HCT116 (cell line): ENCODE data around the gene TUBB8. TPM values are rescaled to one million over a fixed set of nuclear protein-coding genes. Genes with fewer than 3 reads are reported as not detected.

Experiments used
- ATAC-seq: fragments of 200-7000 bp; cut with Tn5 transposase; 2 replicates; pipeline ENCODE4 v1.9.1; 2020; ENCODE audit warnings: mild to moderate bottlenecking, moderate library complexity
- BruUV-seq: library from RNA; stranded (reverse); fragments of 400-500 nt; replicated peaks from 2 replicates; lab custom pipeline; 2021; lab: Mats Ljungman, UMichigan
- CTCF ChIA-PET: fragments of 300-600 bp; sonication (Branson Sonifier 250); formaldehyde crosslinking; loops from one replicate; lab custom pipeline; 2021; ENCODE audit warnings: antibody characterized with exemption; lab: Charles Lee
- POLR2A ChIA-PET: fragments of 300-600, 350-600 bp; sonication (Branson Sonifier 250); formaldehyde crosslinking; loops from one replicate; lab custom pipeline; 2021; ENCODE audit warnings: antibody characterized with exemption; lab: Charles Lee
- RAD21 ChIA-PET, 2 experiments: fragments of 300-600 bp; sonication (Branson Sonifier 250); formaldehyde crosslinking; loops; one replicate each; lab custom pipeline; 2023; ENCODE audit warnings: low total read pairs in 2 of 2; ENCODE audit not compliant: uncharacterized antibody in 2 of 2, unreplicated experiment in 2 of 2, low non-redundant PET in 1 of 2; lab: Charles Lee
- DNase-seq: peaks from one replicate; pipeline ENCODE4 v3.0.0-alpha.2; 2010; ENCODE audit warnings: low read depth, low spot score
- H2AFZ ChIP-seq: fragments of 200-600 bp; shearing (Covaris generic), sonication (generic); 2 replicates; pipeline ENCODE4 v1.6.1; 2017; ENCODE audit warnings: low read depth, mixed run types, mixed read lengths, antibody characterized with exemption, low read length; ENCODE audit not compliant: poor library complexity, severe bottlenecking
- H3K27ac ChIP-seq: 2 replicates; pipeline ENCODE4 v1.5.1; 2012; ENCODE audit warnings: low read depth, low read length
- H3K27me3 ChIP-seq: fragments of 200-600 bp; sonication (generic); 2 replicates; pipeline ENCODE4 v1.6.1; 2016; ENCODE audit warnings: mixed run types, low read length, mixed read lengths; ENCODE audit not compliant: insufficient read depth
- H3K36me3 ChIP-seq, 2 experiments: fragments of 200-500 bp in 1 of 2; fragments of 200-600 bp in 1 of 2; sonication (Bioruptor generic) in 1 of 2; sonication (generic) in 1 of 2; 2 replicates each; pipeline versions ENCODE4 v1.5.1 to v1.6.1; 2014 to 2016; ENCODE audit warnings: low read length in 2 of 2, inconsistent platforms in 1 of 2, mixed read lengths in 1 of 2, mixed run types in 1 of 2; ENCODE audit not compliant: insufficient read depth in 2 of 2, control insufficient read depth in 1 of 2
- H3K4me1 ChIP-seq, 2 experiments: fragments of 200-600 bp in 1 of 2; sonication (generic) in 1 of 2; 2 replicates each; pipeline versions ENCODE4 v1.5.1 to v1.6.1; 2012 to 2017; ENCODE audit warnings: low read length in 2 of 2, inconsistent platforms in 1 of 2, mild to moderate bottlenecking in 1 of 2, mixed read lengths in 1 of 2, mixed run types in 1 of 2, moderate library complexity in 1 of 2; ENCODE audit not compliant: insufficient read depth in 2 of 2, control insufficient read depth in 1 of 2
- H3K4me2 ChIP-seq: fragments of 200-600 bp; sonication (generic); 2 replicates; pipeline ENCODE4 v1.6.1; 2017; ENCODE audit warnings: mixed run types, low read length, mixed read lengths
- H3K4me3 ChIP-seq, 2 experiments: fragments of 200-600 bp in 1 of 2; sonication (generic) in 1 of 2; replicated peaks in 1 of 2; 2 replicates each; pipeline ENCODE4 v1.5.1; 2011 to 2016; ENCODE audit warnings: low read length in 2 of 2, control low read depth in 1 of 2, low read depth in 1 of 2, mild to moderate bottlenecking in 1 of 2, mixed read lengths in 1 of 2, mixed run types in 1 of 2
- H3K79me2 ChIP-seq: fragments of 200-600 bp; sonication (generic); 2 replicates; pipeline ENCODE4 v1.6.1; 2017; ENCODE audit warnings: mild to moderate bottlenecking, mixed run types, low read length, moderate library complexity, mixed read lengths; ENCODE audit not compliant: insufficient read depth
- H3K9ac ChIP-seq: fragments of 200-600 bp; sonication (generic); 2 replicates; pipeline ENCODE4 v1.6.1; 2016; ENCODE audit warnings: low read length, mixed read lengths
- H3K9me2 ChIP-seq: fragments of 200-600 bp; sonication (generic), shearing (Covaris generic); 2 replicates; pipeline ENCODE4 v1.6.1; 2017; ENCODE audit warnings: mixed run types, mild to moderate bottlenecking, moderate library complexity; ENCODE audit not compliant: insufficient read depth
- H3K9me3 ChIP-seq, 2 experiments: fragments of 200-500 bp in 1 of 2; fragments of 200-600 bp in 1 of 2; sonication (Bioruptor generic) in 1 of 2; sonication (generic) in 1 of 2; 2 replicates each; pipeline ENCODE4 v1.6.1; 2014 to 2017; ENCODE audit warnings: low read length in 2 of 2, mixed read lengths in 2 of 2, inconsistent platforms in 1 of 2, low read depth in 1 of 2, mild to moderate bottlenecking in 1 of 2, mixed run types in 1 of 2, moderate library complexity in 1 of 2; ENCODE audit not compliant: control insufficient read depth in 1 of 2, insufficient read depth in 1 of 2
- H4K20me1 ChIP-seq: fragments of 200-600 bp; sonication (generic), shearing (Covaris generic); 2 replicates; pipeline ENCODE4 v1.6.1; 2017; ENCODE audit warnings: mixed run types, mild to moderate bottlenecking, moderate library complexity; ENCODE audit not compliant: insufficient read depth
- CEBPB ChIP-seq: IDR thresholded peaks from 2 replicates; pipeline ENCODE4 v1.6.1; 2012; ENCODE audit warnings: low read depth
- EGR1 ChIP-seq: IDR thresholded peaks from 2 replicates; pipeline ENCODE4 v1.6.1; 2012; ENCODE audit warnings: low read depth
- ELF1 ChIP-seq: IDR thresholded peaks from 2 replicates; pipeline ENCODE4 v1.6.1; 2012; ENCODE audit warnings: low read depth, borderline replicate concordance
- EZH2 ChIP-seq: fragments of 200-600 bp; sonication (generic); IDR thresholded peaks from 2 replicates; pipeline ENCODE4 v1.6.1; 2017; ENCODE audit warnings: antibody characterized with exemption, mixed run types
- FOSL1 ChIP-seq: IDR thresholded peaks from 2 replicates; pipeline ENCODE4 v1.6.1; 2012; ENCODE audit warnings: low read depth
- POLR2A ChIP-seq: IDR thresholded peaks from 2 replicates; pipeline ENCODE4 v1.7.0; 2011; ENCODE audit warnings: borderline replicate concordance; ENCODE audit not compliant: insufficient read depth, insufficient read length; ENCODE audit errors: extremely low read depth
- SP1 ChIP-seq: IDR thresholded peaks from 2 replicates; pipeline ENCODE4 v1.6.1; 2012; ENCODE audit warnings: low read depth
- TCF7L2 ChIP-seq: IDR thresholded peaks from 2 replicates; pipeline ENCODE4 v1.7.0; 2011; ENCODE audit warnings: borderline replicate concordance, inconsistent platforms; ENCODE audit not compliant: insufficient read depth, insufficient read length; ENCODE audit errors: extremely low read depth
- ZFX ChIP-seq: fragments of 450-650 bp; IDR thresholded peaks from 2 replicates; pipeline ENCODE4 v1.6.1; 2017
- intact Hi-C: fragments of 100-400 bp; cut with micrococcal nuclease; formaldehyde crosslinking; loops from 2 replicates; pipeline ENCODE4 v1.10.0; 2022
- total RNA-seq: library from RNA; stranded (reverse); gene quantifications from one replicate; pipeline ENCODE4 v1.2.1, GENCODE V29; 2021; ENCODE audit not compliant: unreplicated experiment
- TF ChIP-seq, protein P1 (sequence below): IDR thresholded peaks from 2 replicates; pipeline ENCODE4 v1.6.1; 2011; ENCODE audit warnings: mild to moderate bottlenecking, low read length, moderate library complexity; ENCODE audit not compliant: insufficient replicate concordance; ENCODE audit errors: extremely low read depth

The TUBB8 gene
- total RNA-seq, 1 experiment from 2014 or later = 0.39 TPM

DNA sequence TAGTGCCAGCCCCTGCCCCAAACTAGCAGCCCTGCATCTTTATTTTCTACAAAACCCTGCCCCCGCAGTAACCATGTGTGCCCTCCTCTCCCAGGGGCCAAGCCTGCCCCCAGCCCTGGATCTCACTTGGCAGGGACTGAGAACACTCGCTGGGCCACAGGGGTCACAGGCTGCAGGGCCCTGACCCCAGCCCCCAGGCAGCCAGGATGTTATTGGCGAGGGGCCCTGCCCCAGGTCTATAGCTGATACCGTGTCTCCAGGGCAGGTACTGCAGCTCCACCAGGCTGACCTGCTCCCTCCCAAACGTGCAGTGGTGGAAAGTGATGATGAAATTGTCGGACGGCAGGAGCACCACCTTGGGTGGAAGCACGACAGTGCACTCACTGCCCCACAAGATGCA lies 35.9 kb upstream of the TUBB8 start:
- H2AFZ ChIP-seq = no peak overlapping the region
- H3K27ac ChIP-seq = no peak overlapping the region
- H3K4me1 ChIP-seq = peaks cover 3 to 5% of the 10 kb centered on the region in 2 experiments; a peak in 2 of 4 replicates
- no TSS peak for BruUV-seq
- H3K36me3 ChIP-seq = no peaks in the 10 kb centered on the region
- POLR2A ChIA-PET = no interaction called here
- no peaks in the 10 kb centered on the region for H3K9me2 ChIP-seq
- H4K20me1 ChIP-seq = no peaks in the 10 kb centered on the region
- H3K4me3 ChIP-seq = no peak overlapping the region
- DNase-seq (no peak), ATAC-seq (no peak)
- no peak overlapping the region for H3K4me2 ChIP-seq
- RAD21 ChIA-PET = no interaction called here
- intact Hi-C loops = no loop called here
- H3K27me3 ChIP-seq = no peaks in the 10 kb centered on the region
- H3K9me3 ChIP-seq = no peaks in the 10 kb centered on the region
- H3K9ac ChIP-seq = no peak overlapping the region
- H3K79me2 ChIP-seq = no peaks in the 10 kb centered on the region
- CTCF ChIA-PET = no interaction called here
- no peak for TF ChIP-seq EZH2
- no peak for TF ChIP-seq SP1
- no peak for TF ChIP-seq ELF1
- TF ChIP-seq ZFX = no peak
- no peak for TF ChIP-seq POLR2A
- TF ChIP-seq CEBPB = no peak
- no peak for TF ChIP-seq EGR1
- TF ChIP-seq FOSL1 = no peak
- TF ChIP-seq, protein P1, sequence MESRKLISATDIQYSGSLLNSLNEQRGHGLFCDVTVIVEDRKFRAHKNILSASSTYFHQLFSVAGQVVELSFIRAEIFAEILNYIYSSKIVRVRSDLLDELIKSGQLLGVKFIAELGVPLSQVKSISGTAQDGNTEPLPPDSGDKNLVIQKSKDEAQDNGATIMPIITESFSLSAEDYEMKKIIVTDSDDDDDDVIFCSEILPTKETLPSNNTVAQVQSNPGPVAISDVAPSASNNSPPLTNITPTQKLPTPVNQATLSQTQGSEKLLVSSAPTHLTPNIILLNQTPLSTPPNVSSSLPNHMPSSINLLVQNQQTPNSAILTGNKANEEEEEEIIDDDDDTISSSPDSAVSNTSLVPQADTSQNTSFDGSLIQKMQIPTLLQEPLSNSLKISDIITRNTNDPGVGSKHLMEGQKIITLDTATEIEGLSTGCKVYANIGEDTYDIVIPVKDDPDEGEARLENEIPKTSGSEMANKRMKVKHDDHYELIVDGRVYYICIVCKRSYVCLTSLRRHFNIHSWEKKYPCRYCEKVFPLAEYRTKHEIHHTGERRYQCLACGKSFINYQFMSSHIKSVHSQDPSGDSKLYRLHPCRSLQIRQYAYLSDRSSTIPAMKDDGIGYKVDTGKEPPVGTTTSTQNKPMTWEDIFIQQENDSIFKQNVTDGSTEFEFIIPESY = no peak
- TF ChIP-seq TCF7L2 = no peak
- TF ChIP-seq, all 23 proteins: peak for 0
